Prostate gland (tissue), 2 donors: Measurements from ENCODE around the gene GNPTAB.

Source experiments
- CTCF ChIP-seq, 4 experiments: fragments of 200-600 bp in 2 of 4; fragments of 450-650 bp in 2 of 4; sonication (generic) in 2 of 4; IDR thresholded peaks; 1 replicate in 3 of 4; 2 replicates in 1 of 4; pipeline ENCODE4 v1.5.1; 2016 to 2019; ENCODE audit warnings: antibody characterized with exemption in 4 of 4, mild to moderate bottlenecking in 2 of 4, moderate library complexity in 2 of 4
- POLR2A ChIP-seq: fragments of 450-650 bp; IDR thresholded peaks from one replicate; pipeline ENCODE4 v1.6.1; 2016; ENCODE audit warnings: antibody characterized with exemption, mild to moderate bottlenecking

GRCh38 chr12:101745481-101745880, 85.3 kb downstream of the GNPTAB start:
- TF ChIP-seq CTCF (IDR thresholded peaks at IDR 0.05) (no peak), POLR2A (no peak)
